Retinal pigment epithelial cell (primary cell): ENCODE results near the gene ADNP.

Source experiments
- DNase-seq: peaks from one replicate; pipeline ENCODE4 v3.0.0-alpha.2; 2010; ENCODE audit warnings: low read depth
- H3K4me3 ChIP-seq: 2 replicates; pipeline ENCODE4 v1.5.1; 2011; ENCODE audit warnings: mild to moderate bottlenecking, low read length, control low read depth, moderate library complexity
- CTCF ChIP-seq: conservative IDR thresholded peaks from 2 replicates; pipeline ENCODE4 v1.5.1; 2011; ENCODE audit warnings: low read depth, low read length, control low read depth, inconsistent platforms

The ADNP gene

GRCh38 chr20:50913690-50914375 is 17.4 kb downstream of the ADNP start:
- H3K4me3 ChIP-seq, result no peak overlapping the region
- no peak for TF ChIP-seq CTCF
- no peak for DNase-seq

GRCh38 chr20:50911716-50912115 is 19.5 kb downstream of the ADNP start:
- H3K4me3 ChIP-seq, result no peak overlapping the region
- TF ChIP-seq CTCF, result no peak
- DNase-seq, result no peak

- DNase-seq, result no peak
- no peak for TF ChIP-seq CTCF
- no peak overlapping the region for H3K4me3 ChIP-seq
Observed at GRCh38 chr20:50911030-50911429, 20.2 kb downstream of the ADNP start.

- no peak for DNase-seq
- H3K4me3 ChIP-seq, result no peak overlapping the region
- TF ChIP-seq CTCF, result no peak
Observed at GRCh38 chr20:50909413-50909812, 21.8 kb downstream of the ADNP start.

- no peak for DNase-seq
- no peak overlapping the region for H3K4me3 ChIP-seq
- no peak for TF ChIP-seq CTCF
Observed at GRCh38 chr20:50904067-50904570, 27.1 kb downstream of the ADNP start.

- no peak for DNase-seq
- H3K4me3 ChIP-seq, result no peak overlapping the region
- no peak for TF ChIP-seq CTCF
Observed at GRCh38 chr20:50903353-50904051, 27.7 kb downstream of the ADNP start.

- no peak for DNase-seq
- H3K4me3 ChIP-seq, result no peak overlapping the region
- no peak for TF ChIP-seq CTCF
Observed at GRCh38 chr20:50901301-50901700, 29.9 kb downstream of the ADNP start.
